Forelimb muscle (tissue), 1 donor: ENCODE measurements around the gene PERCC1. TPM values are rescaled to one million over a fixed set of nuclear protein-coding genes. Genes with fewer than 3 reads are reported as not detected.
"Not testable (repeated sequence)": the region's sequence is repeated elsewhere in the genome, so short reads cannot be mapped to it uniquely, and the experiment has no call there.

Experiments
- DNase-seq: peaks from one replicate; pipeline ENCODE4 v3.0.0-alpha.2; 2013; ENCODE audit warnings: low read depth
- polyA plus RNA-seq: library from polyadenylated mRNA; unstranded; fragments of 120-200 nt; gene quantifications from one replicate; pipeline ENCODE4 v1.2.1, GENCODE V29; 2013; ENCODE audit not compliant: insufficient read length

PERCC1 gene
- polyA plus RNA-seq, 1 donor = 0.20 TPM

GRCh38 chr16:1469141-1469540 lies 38.3 kb downstream of the PERCC1 start:
- DNase-seq = not testable (repeated sequence)

- no peak for DNase-seq
Observed at GRCh38 chr16:1469693-1470201, 38.9 kb downstream of the PERCC1 start.

- DNase-seq = no peak
Observed at GRCh38 chr16:1470481-1471251, 39.8 kb downstream of the PERCC1 start.

GRCh38 chr16:1471569-1472194 lies 40.8 kb downstream of the PERCC1 start:
- no peak for DNase-seq

- no peak for DNase-seq
Observed at GRCh38 chr16:1472974-1473373, 42.1 kb downstream of the PERCC1 start.

GRCh38 chr16:1474082-1474795 lies 43.4 kb downstream of the PERCC1 start:
- no peak for DNase-seq

- peak; percentile 44 for DNase-seq
Observed at GRCh38 chr16:1474796-1475551, 44.1 kb downstream of the PERCC1 start, which contains the start of gene CLCN7. Gene CLCN7 (minus strand): TSS chr16:1475028. CDS start chr16:1474974, 54 bp downstream.

GRCh38 chr16:1475552-1476114 lies 44.8 kb downstream of the PERCC1 start:
- no peak for DNase-seq

- DNase-seq = no peak
Observed at GRCh38 chr16:1477033-1477432, 46.2 kb downstream of the PERCC1 start.

GRCh38 chr16:1478937-1479336 lies 48.1 kb downstream of the PERCC1 start:
- not testable (repeated sequence) for DNase-seq

GRCh38 chr16:1481906-1482835 lies 51.3 kb downstream of the PERCC1 start:
- no peak for DNase-seq

Other genes starting within 250 kb of the PERCC1 start
- gene TPSG1, start 205.8 kb upstream of the PERCC1 start, polyA plus RNA-seq = 1.4 TPM
- 2.6 TPM for gene TPSB2, start 200.9 kb upstream of the PERCC1 start, polyA plus RNA-seq
- 1.2 TPM for gene TPSAB1, start 190.4 kb upstream of the PERCC1 start, polyA plus RNA-seq
- gene TPSD1, start 175.0 kb upstream of the PERCC1 start, polyA plus RNA-seq = 0.49 TPM
- gene UBE2I, start 121.4 kb upstream of the PERCC1 start, polyA plus RNA-seq = 91.1 TPM
- gene BAIAP3, start 97.4 kb upstream of the PERCC1 start, polyA plus RNA-seq = 0.65 TPM
- 49.3 TPM for gene TSR3, start 79.2 kb upstream of the PERCC1 start, polyA plus RNA-seq
- 39.1 TPM for gene GNPTG, start 79.1 kb upstream of the PERCC1 start, polyA plus RNA-seq
- gene UNKL, start 16.4 kb upstream of the PERCC1 start, polyA plus RNA-seq = 7.5 TPM
- 11.5 TPM for gene UQCC4, start 10.3 kb upstream of the PERCC1 start, polyA plus RNA-seq
- gene CCDC154, start 13.5 kb downstream of the PERCC1 start, polyA plus RNA-seq = 2.3 TPM
- 33.0 TPM for gene CLCN7, start 44.0 kb downstream of the PERCC1 start, polyA plus RNA-seq
- gene PTX4, start 57.9 kb downstream of the PERCC1 start, polyA plus RNA-seq = 0.53 TPM
- gene TELO2, start 62.3 kb downstream of the PERCC1 start, polyA plus RNA-seq = 30.8 TPM
- 12.3 TPM for gene TMEM204, start 102.6 kb downstream of the PERCC1 start, polyA plus RNA-seq
- gene IFT140, start 181.0 kb downstream of the PERCC1 start, polyA plus RNA-seq = 8.7 TPM
- gene CRAMP1, start 181.3 kb downstream of the PERCC1 start, polyA plus RNA-seq = 19.0 TPM
- gene JPT2, start 247.2 kb downstream of the PERCC1 start, polyA plus RNA-seq = 40.5 TPM